C4-2B (cell line): ENCODE results near the gene KNCN.

Experiments used
- CTCF ChIP-seq: fragments of 450-650 bp; conservative IDR thresholded peaks from 2 replicates; pipeline ENCODE4 v1.5.1; 2017; ENCODE audit warnings: mild to moderate bottlenecking
- ZFX ChIP-seq: fragments of 450-650 bp; IDR thresholded peaks from 2 replicates; pipeline ENCODE4 v1.6.1; 2017

- TF ChIP-seq CTCF (peak; percentile 80), ZFX (no peak)
These were observed 3.7 kb downstream of the KNCN start for GRCh38 chr1:46547481-46548383.
